Cortex of kidney (tissue), 1 donor: Measurements from ENCODE around the gene TUBB3.
"Not testable (repeated sequence)": the region's sequence is repeated elsewhere in the genome, so short reads cannot be mapped to it uniquely, and the experiment has no call there.

Source experiments
- DNase-seq: peaks from one replicate; lab custom pipeline; 2025; lab: John Stamatoyannopoulos, UW

TUBB3 gene

DNA sequence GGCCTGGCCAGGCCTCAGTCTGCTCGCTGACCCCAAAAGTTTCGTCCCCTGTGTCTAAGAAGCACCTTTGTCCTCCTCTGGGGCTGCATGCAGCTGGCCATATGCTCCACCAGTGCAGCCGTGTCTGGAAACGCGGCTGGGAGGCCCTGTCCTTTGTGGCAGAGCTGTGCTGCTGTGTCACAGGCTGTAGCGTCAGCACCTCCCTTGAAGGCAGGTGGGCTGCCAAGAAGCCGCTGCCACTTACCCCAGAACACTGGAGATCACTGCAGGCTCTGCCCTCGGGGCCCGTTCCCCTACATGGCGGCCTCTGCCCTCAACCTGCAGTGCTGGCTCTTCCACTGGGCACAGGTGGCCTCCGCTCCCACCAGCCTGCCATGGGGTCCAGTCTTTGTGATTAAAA lies 20.2 kb upstream of the TUBB3 start:
- no peak for DNase-seq

DNA sequence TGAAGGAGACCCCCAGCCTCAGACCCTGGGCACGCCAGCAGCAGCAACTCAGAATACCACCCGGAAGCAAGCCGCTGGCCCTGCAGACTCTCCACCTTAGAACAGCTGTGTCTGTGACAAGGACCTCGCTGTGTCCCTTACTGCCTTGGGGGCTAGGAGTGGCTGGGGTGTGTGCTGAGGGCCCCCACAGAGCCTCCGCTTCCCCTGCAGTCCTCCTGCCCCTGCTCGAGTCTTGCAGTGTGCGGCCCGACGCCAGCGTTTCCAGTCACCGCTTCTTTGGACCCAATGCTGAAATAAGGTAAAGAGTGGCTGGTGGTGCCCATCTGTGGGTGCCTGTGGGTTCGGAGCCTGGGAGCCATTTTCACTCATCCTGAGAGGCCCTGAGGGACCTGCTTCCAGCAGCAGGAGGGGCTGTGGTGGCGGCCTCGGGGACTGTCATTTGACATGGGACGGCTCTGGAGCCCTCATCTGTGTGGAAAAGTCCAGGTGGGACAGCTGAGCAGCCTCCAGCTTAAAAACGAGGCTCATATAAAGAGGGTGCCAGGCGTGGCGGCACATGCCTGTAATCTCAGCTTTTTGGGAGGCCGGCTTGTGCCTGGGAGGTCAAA lies 19.1 kb upstream of the TUBB3 start:
- DNase-seq: no peak

DNA sequence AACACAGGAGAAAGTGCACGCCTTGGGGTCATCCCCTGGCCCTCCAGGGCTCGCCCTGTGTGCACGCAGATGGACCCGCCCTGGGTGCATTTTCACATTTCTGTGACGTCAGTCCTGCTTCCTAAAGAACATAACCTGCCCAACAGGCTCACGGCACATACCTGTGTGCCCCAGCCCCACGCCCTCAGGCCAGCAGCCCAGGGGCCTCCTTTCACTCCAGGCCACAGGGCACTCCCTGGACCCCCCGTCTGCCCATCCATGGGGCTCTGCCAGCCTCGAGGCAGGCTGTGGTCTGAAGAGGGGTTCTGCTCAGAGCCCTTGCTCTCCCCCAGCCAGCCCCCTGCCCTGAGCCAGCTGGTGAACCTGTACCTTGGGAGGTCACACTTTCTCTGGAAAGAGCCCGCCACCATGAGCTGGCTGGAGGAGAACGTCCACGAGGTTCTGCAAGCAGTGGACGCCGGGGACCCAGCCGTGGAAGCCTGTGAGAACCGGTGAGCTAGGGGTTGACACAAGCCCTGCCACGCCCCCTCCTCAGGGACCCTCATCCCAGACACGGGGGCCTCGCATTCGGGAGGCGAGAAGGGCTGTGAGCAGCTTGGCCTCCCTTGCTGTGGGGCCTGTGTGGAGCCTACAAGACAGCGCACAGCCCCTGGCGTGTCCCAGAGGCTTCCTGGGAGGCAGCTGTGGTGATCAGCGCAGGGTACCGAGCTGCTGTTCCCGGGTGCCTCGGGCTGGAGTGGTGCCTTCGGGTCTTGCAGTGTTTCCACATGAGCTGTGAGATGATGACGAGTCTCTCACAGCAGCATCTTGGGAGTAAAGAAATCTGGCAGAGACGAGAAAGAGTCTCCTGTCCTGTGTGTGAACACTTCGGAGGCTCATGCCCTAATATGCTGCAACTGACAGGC lies 18.3 kb upstream of the TUBB3 start:
- no peak for DNase-seq

DNA sequence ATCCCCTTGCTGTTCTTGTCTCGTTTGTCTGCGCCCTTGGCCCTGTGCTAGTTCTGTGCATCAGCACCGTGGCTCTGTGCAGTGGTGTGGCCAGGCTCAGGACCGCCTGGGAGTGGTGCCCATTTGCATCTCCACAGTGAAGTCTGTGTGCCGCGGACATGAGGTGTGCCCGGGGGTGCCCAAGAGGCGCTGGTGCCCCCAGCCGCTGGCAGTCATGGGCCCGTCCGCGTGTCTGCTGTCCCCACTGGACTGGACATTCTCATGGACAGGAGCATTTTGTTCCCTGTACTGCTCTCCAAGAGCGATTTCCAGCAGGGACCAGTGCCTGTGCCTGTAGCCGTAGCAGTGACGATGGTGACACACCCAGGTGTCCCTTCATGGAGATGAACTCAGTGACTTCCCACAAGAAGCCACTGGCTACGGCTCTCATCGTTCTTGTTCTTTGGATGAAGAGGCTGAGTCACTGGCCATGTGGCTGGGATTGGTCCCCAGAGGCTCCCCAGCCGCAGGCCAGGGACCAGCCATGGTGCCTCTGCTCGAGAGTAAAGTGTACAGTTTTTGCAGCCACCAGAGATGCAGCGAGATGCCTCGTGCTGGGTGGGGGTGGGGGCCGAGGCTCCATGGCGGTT lies 17.5 kb upstream of the TUBB3 start:
- DNase-seq: no peak

DNA sequence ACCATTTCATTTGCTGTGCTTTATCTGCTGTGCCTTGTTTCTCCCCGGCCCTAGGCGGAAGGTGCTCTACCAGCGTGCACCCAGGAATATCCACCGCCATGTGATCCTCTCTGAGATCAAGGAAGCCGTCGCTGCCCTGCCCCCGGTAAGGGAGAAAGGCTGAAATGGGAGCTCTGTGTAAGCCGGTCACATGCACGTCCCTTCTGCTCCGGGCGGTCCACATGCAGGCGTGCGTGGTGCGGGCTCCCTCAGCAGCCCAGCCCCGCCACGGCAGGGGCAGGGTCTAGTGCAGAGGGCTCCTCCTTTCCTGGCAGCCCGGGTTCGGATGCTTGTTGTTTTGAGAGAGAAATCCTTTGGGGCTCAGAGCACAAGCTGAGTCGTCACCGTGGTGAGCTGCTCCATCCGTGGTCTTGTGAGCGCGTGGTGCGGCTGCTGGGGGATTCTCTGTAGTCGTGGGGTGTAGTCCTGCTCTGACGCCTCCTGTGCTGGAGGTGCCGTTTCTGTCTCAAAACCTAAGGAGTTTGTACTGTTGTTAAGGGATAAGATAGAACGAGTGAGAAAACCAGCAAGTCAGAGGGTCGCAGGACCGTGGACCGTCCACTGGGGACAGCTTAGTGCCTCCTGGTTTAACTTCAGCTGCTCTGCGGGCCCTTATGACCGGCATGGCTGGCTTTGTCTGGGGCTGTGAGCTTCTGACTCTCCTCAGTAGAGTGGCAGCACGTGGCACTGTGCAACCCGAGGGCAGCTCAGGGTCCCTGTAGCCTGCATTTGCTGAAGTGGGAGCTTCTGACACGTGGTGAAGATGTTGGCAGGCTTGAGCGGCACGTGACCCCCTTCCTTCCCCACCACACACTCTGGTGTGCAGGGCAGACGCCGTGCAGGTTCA lies 16.8 kb upstream of the TUBB3 start:
- DNase-seq: no peak

DNA sequence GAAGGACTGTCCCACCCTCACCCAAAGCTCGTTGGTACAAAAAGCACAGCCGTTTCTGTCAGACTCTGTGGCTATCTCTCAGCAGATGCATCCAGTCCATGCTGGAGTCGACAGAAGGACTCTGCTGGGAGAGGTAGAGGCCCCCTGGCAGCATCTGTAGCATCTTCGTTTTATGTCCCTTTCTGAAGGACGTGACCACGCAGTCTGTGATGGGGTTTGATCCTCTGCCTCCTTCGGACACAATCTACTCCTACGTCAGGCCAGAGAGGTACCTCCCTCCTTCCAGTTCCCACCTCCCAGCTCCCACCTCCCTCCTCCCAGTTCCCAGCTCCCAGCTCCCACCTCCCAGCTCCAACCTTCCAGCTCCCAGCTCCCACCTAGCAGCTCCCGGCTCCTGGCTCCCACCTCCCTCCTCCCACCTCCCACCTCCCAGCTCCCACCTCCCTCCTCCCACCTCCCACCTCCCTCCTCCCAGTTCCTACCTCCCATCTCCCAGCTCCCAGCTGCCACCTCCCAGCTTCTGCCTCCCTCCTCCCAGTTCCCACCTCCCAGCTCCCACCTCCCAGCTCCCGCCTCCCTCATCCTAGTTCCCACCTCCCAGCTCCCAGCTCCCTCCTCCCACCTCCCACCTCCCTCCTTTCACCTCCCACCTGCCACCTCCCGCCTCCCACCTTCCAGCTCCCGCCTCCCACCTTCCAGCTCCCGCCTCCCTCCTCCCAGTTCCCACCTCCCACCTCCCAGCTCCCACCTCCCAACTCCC lies 15.9 kb upstream of the TUBB3 start:
- no peak for DNase-seq

DNA sequence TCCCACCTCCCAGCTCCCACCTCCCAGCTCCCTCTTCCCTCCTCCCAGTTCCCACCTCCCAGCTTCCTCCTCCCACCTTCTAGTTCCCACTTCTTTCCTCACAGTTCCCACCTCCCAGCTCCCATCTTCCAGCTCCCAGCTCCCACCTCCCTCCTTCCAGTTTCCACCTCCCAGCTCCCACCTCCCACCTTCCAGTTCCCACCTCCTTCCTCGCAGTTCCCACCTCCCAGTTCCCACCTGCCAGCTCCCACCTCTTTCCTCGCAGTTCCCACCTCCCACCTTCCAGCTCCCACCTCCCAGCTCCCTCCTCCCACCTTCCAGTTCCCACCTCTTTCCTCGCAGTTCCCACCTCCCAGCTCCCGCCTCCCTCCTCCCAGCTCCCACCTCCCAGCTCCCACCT lies 14.9 kb upstream of the TUBB3 start:
- no peak for DNase-seq

DNA sequence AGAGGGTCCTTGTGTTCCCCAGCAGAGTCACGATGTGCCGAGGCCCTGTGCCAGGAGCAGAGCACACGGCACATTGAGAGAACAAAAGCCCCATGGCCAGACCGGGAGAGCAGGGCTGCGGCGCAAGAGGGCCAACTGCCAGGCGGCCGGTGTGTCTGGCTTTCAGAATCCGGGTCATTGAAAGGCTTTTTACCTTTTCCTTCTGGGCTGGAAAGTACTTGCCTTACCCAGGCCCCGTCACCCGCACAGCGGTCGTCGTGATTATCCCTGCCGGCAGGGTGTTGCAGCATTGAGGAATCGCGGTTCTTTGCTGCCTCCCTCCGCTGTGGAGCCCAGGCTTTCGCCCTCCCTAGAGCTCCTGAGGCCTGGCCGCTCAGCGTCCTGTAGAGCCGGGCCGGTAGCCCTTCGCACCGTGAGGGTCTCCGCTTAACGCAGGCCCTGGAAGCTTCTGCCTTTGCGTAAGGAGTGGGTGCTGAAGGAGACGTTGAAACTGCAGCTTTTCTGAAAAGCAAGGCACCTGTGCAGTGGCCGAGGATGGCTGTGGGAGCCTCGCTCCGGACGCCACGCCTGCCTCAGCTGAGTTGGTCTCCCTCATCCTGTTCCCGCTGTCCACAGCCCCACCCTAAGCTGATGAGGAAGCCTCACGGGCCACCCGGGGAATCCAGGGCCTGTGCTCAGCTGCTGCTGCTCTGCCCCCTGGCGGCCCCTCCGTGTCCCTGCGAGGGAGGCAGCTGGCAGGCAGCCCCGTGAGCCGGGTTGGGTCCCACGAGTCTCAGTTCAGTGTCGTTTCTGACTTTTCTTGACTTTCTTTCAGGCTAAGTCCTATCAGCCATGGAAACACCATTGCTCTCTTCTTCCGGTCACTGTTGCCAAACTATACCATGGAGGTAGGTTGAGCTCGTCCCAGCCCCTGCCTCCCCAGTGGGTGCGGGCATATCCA lies 13.1 kb upstream of the TUBB3 start:
- no peak for DNase-seq

DNA sequence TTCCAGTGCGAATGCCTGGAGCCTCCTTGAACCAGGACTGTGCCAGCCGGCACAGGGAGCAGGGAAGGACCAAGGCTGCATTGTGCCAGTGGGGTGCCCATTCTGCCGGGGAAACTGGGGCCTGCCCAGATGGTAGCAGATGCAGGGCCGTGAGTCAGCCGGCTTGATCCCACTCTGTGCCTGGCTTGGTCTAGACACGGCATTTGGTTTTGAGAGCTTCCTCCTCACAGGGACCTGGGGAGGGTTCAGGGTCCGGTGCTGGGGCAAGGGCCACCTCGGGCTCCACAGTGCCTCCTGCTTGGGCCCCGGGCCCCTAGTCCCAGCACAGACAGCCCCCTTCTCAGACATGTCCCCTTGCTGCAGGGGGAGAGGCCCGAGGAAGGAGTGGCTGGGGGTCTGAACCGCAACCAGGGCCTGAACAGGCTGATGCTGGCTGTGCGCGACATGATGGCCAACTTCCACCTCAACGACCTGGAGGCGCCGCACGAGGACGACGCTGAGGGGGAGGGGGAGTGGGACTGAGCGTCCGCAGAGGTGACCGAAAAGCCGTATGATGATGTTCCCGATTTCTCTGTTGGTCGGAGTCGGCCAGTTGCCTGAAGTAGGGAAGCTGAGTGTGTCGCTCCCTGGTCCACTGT lies 12.3 kb upstream of the TUBB3 start:
- no peak for DNase-seq

DNA sequence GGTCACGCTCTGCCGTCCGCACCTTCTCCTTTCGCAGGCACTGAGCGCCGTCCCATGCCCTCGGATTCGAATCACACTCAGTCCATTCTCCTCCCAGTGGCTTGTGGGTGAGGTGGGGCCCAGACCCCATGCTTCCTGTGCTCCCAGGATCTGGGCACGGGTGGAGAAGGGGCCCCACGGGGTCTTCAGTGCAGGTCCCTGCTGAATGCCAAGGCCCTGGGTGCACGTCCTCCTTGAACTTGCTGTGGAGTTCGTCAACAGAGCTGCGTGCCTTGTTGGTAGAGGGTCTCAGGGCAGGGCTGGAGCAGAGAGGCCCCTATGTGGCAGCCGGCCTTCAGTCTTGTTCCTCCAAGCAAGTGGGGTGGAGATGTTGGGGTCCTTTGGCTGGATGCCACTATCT lies 11.8 kb upstream of the TUBB3 start:
- DNase-seq: no peak

DNA sequence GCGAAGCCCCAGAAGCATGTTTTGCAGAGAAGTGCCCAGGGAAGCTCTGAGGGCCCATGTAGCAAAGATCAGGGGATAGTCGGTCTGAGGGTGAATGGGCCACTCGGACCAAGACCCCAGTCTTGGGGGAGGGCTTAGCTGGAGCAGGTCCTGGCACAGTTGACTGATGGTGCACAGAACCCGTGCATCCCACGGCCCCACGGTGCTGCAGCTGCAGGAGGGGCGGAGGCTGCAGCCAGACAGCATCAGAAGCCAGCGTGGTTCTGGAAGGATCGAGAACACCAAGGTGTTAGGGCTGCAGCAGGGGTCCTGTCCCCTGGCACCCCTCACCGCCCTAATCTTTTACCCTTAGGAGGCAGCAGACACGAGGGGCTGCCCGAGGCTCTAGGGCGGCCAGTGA lies 11.0 kb upstream of the TUBB3 start:
- no peak for DNase-seq

DNA sequence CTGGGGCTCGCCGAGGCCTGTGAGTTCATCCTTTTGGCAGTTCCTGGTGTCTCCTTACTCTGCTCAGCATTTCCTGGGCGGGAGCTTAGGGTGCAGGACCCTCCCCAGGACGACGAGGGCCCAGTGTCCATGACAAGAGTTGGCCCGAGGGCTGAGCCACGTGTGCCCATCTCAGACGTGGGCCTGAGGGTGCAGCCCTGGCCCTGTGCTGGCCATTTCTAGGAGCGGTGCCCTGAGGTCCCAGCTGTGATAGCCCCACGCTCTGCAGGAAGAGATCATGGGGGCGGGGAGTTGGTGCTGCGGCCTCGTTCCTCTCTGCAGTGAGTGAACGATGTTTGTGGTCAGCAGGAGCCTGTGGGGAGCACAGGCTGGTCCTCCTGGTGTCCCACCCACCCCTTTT lies 10.5 kb upstream of the TUBB3 start:
- no peak for DNase-seq

DNA sequence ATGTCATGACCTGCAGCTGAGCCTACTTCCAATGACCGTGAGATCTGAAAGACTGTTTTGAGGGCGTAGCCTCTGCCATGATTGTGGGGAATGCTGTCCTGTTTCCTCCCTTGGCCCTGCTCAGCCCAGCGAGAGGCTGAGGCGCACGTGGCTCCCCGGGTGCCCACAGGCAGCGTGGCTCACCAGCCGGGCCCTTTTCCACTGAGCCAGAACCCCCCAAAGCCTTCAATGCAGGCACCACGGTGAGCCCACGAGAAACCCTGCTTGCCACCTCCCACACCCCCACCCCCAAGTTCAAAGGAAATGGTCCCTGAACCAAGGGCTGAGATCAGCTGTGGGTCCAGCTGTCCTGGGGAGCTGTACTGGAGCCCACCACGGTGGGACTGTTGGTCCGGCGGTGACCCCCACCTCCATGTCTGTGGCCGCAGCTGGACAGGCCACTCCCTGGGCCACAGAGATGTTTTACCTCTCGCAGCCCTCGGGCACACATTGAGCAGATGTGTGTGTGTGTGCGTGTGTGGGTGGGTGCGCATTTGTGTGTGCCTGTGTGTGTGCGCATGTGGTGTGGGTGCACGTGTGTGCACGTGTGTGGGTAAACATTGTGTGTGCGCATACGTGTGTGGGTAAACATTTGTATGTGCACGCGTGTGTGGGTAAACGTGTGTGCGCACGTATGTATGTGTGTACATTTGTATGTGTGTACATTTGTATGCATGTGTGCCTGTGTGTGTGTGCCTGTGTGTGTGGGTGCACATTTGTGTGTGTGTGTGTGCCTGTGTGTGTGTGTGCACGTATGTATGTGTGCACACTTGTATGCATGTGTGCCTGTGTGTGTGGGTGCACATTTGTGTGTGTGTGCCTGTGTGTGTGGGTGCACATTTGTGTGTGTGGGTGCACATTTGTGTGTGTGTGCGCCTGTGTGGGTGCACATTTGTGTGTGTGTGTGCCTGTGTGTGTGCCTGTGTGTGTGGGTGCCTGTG lies 9.4 kb upstream of the TUBB3 start:
- no peak for DNase-seq

DNA sequence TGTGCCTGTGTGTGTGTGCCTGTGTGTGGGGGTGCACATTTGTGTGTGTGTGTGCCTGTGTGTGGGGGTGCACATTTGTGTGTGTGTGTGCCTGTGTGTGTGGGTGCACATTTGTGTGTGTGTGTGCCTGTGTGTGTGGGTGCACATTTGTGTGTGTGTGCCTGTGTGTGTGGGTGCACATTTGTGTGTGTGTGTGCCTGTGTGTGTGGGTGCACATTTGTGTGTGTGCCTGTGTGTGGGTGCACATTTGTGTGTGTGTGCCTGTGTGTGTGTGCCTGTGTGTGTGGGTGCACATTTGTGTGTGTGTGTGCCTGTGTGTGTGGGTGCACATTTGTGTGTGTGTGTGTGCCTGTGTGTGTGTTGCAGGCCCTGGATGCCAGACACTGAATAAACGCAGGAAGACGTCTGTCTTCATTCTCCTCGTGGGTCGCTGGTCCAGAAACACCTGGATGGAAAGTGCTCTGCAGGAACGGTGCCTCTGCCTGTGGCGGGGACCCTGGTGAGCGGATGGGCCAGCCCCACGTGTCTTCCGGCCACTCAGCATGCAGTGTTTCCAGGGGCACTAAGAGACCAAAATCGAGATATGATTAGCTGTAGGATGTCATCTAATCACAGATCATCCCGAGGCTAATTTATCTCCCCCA lies 8.4 kb upstream of the TUBB3 start:
- not testable (repeated sequence) for DNase-seq

DNA sequence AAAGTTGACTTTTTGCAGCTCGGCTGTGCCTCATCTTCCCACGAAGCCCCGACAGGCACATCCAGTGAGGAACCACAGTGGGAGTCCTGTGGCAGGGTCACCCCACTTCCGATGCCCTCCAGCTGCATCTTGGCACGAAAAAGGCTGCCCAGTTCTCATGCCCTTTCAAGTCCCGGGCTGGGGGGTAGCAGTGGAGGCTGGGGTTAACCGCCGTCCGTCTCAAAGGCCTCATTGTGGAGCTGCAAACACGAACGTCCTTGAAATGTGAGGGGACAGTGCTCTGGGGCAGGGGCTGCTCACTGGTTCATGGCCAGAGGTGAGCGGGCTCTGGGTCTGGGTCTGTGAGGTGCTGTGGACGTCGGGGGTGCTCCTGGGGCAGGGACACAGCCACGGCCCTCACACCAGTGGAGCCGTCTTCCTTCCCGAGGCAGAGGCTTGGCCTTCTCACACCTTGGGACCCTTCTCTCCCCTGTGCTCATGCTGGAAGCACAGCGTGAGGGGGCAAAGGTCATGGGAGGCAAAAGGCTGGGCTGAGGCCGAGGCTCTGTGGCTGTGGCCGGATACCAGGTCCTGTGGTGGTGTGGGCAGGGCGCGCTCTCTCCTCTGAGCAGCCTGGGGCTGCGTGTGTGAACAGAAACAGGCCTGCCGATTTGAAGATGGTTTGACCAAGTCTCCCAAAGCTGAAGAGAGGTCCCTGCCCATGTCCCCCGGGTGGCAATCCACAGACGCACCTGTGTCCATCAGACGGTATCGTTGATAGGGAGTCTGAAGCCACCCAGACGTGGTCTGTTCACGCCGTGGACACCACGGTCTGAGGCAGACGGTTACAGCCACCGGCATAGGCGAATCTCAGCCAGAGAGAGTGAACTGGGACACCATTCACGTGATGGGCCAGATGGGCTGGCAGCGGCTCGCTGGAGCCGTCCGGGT lies 7.6 kb upstream of the TUBB3 start:
- DNase-seq: no peak

DNA sequence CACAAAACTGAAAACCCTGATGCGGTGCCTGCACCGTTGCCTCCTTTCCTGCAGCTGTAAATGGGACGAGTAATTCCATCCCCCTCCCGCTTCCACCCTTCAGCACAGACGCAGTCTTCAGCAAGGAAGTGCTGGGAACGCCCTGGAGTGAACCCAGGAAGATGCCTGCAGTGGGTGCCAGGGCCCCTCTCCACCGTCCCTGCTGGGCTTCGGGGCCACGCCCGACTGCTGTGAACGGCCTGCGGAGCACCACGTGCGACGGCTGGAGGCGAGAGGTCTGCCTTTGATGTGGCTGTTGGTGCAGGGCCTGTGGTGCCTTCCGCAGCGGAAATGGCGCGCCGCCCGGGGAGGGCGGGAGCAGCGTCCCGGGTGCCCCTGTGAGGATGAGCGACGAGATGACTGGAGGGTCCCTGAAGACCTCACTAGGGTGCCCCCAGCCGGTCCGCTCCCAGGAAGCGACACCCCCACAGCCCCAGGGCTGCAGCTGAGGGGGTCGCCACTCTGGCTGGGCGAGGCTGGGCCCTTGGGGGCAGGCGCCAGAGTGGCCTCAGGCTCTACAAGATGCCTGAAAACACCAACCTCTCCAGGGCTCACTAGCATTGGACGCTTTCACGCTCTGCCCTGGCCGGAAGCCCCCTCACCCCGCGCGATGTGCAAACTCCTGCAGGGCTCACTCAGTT lies 5.2 kb upstream of the TUBB3 start:
- no peak for DNase-seq
